ENCODE results near the gene TEPSIN. TPM values are rescaled to one million over a fixed set of nuclear protein-coding genes. Genes with fewer than 3 reads are reported as not detected.

Gene TEPSIN
- total and polyA plus RNA-seq, 2 of the 13 experiments (the other 11 are each of a cell fraction or from before 2014, with no cell fraction given): 16.1 to 18.8 TPM

DNA sequence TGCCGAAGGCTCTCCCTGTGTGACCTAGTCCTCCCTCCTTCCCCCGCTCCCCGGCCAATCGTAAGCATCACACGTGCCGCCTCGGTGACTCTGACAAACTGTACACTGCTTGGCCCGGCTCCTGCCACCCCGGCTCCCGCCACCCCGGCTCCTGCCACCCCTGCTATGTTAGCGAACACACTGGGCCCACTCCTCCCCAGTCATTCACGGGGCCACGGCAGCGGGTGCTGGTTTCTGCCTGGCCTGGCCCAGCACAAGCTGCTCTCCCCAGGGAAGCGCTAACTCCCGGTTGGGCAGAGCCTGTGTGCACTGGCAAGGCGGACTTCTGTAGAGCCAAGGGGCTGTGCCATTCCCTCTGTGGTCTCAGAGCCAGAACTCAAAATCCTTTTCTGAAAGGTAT is 22.2 kb upstream of the TEPSIN start (continued):
- TF ChIP-seq, protein P1, sequence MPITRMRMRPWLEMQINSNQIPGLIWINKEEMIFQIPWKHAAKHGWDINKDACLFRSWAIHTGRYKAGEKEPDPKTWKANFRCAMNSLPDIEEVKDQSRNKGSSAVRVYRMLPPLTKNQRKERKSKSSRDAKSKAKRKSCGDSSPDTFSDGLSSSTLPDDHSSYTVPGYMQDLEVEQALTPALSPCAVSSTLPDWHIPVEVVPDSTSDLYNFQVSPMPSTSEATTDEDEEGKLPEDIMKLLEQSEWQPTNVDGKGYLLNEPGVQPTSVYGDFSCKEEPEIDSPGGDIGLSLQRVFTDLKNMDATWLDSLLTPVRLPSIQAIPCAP (CRISPR knock-in tag; IDR thresholded peaks at IDR 0.05; ENCODE audit: low read depth): no peak

DNA sequence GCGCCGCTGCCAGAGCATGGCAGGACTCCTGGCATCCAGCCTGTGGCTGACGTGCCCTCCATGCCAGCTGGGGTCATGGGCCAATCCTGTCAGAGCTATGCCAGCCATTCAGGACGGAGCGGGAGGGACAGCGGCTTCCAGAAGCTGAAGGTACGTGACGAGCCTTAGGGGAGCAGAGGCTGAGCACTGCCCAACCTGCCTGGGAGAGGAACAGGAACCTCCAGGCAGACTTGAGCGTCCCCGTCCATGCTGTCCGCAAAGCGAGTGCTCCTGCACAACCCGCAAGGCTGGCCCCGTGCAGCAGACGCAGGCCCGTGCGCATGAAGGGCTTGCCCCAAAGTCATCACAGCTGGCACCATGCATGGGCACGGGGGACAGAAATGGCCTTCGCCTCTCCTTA is 21.8 kb upstream of the TEPSIN start:
- no peaks in the 10 kb centered on the region for H3K27me3 ChIP-seq (ENCODE audit: control insufficient read depth in 1 of 2, insufficient read depth in 2 of 2, low read length in 2 of 2)
- H3K36me3 ChIP-seq (replicated peaks in 1 of 2; ENCODE audit: control insufficient read depth in 1 of 2, insufficient read depth in 2 of 2, low read length in 2 of 2): peaks cover 35 to 67% of the 10 kb centered on the region in 2 experiments
- no TSS peak for BruUV-seq (replicated peaks)
- intact Hi-C loops (cut with micrococcal nuclease; ENCODE audit: unreplicated experiment) (no loop called here), in situ Hi-C loops (cut with HindIII; ENCODE audit: extremely low pct_ligation_motif_present, low pct_unique_long_range_greater_than_20kb) (no loop called here)
- no peak overlapping the region for H3K27ac ChIP-seq (ENCODE audit: extremely low read length, insufficient read depth, low read length)
- ChIA-PET CTCF (ENCODE audit: low intra/inter-chr PET ratio, low total read pairs) (no interaction called here), POLR2A (no interaction called here)
- no peak overlapping the region for H3K4me2 ChIP-seq (ENCODE audit: low read depth, low read length)
- ATAC-seq (no peak), DNase-seq (ENCODE audit: low spot score) (no peak), FAIRE-seq (no peak)
- H3K9ac ChIP-seq (ENCODE audit: insufficient read depth, low read depth, low read length): no peak overlapping the region
- H3K9me3 ChIP-seq (ENCODE audit: low read length): no peaks in the 10 kb centered on the region
- no peaks in the 10 kb centered on the region for H4K20me1 ChIP-seq (ENCODE audit: insufficient read depth, low read length)
- no peaks in the 10 kb centered on the region for H3K79me2 ChIP-seq (ENCODE audit: insufficient read depth, low read length)
- no peak overlapping the region for H3K4me3 ChIP-seq (replicated peaks in 1 of 3; ENCODE audit: insufficient read depth in 1 of 3, low read depth in 2 of 3, low read length in 3 of 3)
- 95% methylated on average over 11 of the region's 19 CpGs for WGBS (ENCODE audit: low lambda C conversion rate)
- no peak overlapping the region for H2AFZ ChIP-seq (ENCODE audit: low read length)
- no peaks in the 10 kb centered on the region for H3K4me1 ChIP-seq (ENCODE audit: insufficient read depth, low read length)
- no peak for TF ChIP-seq ZNF597 (CRISPR knock-in tag; IDR thresholded peaks at IDR 0.05)
- TF ChIP-seq ZNF563 (CRISPR knock-in tag; IDR thresholded peaks at IDR 0.05): no peak
- no peak for TF ChIP-seq POLR2AphosphoS5 (IDR thresholded peaks at IDR 0.05; ENCODE audit: low read depth, low read length)
- no peak for TF ChIP-seq FUBP1 (CRISPR knock-in tag; IDR thresholded peaks at IDR 0.05; ENCODE audit: borderline replicate concordance)
- TF ChIP-seq ZNF318 (CRISPR knock-in tag; IDR thresholded peaks at IDR 0.05): no peak
